Mesothelial cell of epicardium (in vitro differentiated cells): ENCODE data around the gene FAM168A. TPM values are rescaled to one million over a fixed set of nuclear protein-coding genes. Genes with fewer than 3 reads are reported as not detected.

Experiments used
- DNase-seq, 2 experiments: peaks; one replicate each; pipeline ENCODE4 v3.0.0; 2021; ENCODE audit warnings: low spot score in 2 of 2; ENCODE audit not compliant: unreplicated experiment in 2 of 2
- H3K27ac Mint-ChIP-seq: 2 replicates; pipeline ENCODE4 v1.8.0; 2021; ENCODE audit warnings: mixed read lengths
- H3K27me3 Mint-ChIP-seq: 2 replicates; pipeline ENCODE4 v1.8.0; 2021; ENCODE audit warnings: low read depth, mixed read lengths
- H3K36me3 Mint-ChIP-seq: 2 replicates; pipeline ENCODE4 v1.8.0; 2021; ENCODE audit warnings: mixed read lengths
- H3K4me1 Mint-ChIP-seq: 2 replicates; pipeline ENCODE4 v1.8.0; 2021; ENCODE audit warnings: mixed read lengths
- H3K4me3 Mint-ChIP-seq: 2 replicates; pipeline ENCODE4 v1.8.0; 2021; ENCODE audit warnings: mild to moderate bottlenecking, moderate library complexity, mixed read lengths
- H3K9me3 Mint-ChIP-seq: 2 replicates; pipeline ENCODE4 v1.8.0; 2021; ENCODE audit warnings: mixed read lengths
- total RNA-seq: library from RNA; stranded (reverse); gene quantifications from 3 replicates; pipeline ENCODE4 v1.2.1, GENCODE V29; 2021
- TF ChIP-seq, protein P1 (sequence below): fragments of 200-600 bp; sonication (generic); IDR thresholded peaks from one replicate; pipeline ENCODE4 v1.5.0; 2021; ENCODE audit warnings: antibody characterized with exemption; ENCODE audit not compliant: unreplicated experiment

FAM168A gene
- total RNA-seq, 1 donor from 2014 or later: 61.8 TPM

- no peak overlapping the region for H3K4me3 Mint-ChIP-seq
- H3K9me3 Mint-ChIP-seq: peaks cover 5% of the 10 kb centered on the region
- no peak overlapping the region for H3K27ac Mint-ChIP-seq
- H3K27me3 Mint-ChIP-seq: no peaks in the 10 kb centered on the region
- TF ChIP-seq, protein P1, sequence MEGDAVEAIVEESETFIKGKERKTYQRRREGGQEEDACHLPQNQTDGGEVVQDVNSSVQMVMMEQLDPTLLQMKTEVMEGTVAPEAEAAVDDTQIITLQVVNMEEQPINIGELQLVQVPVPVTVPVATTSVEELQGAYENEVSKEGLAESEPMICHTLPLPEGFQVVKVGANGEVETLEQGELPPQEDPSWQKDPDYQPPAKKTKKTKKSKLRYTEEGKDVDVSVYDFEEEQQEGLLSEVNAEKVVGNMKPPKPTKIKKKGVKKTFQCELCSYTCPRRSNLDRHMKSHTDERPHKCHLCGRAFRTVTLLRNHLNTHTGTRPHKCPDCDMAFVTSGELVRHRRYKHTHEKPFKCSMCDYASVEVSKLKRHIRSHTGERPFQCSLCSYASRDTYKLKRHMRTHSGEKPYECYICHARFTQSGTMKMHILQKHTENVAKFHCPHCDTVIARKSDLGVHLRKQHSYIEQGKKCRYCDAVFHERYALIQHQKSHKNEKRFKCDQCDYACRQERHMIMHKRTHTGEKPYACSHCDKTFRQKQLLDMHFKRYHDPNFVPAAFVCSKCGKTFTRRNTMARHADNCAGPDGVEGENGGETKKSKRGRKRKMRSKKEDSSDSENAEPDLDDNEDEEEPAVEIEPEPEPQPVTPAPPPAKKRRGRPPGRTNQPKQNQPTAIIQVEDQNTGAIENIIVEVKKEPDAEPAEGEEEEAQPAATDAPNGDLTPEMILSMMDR: no peak
- H3K4me1 Mint-ChIP-seq: no peaks in the 10 kb centered on the region
- H3K36me3 Mint-ChIP-seq: no peaks in the 10 kb centered on the region
- DNase-seq: no peak
These were observed 14.8 kb upstream of the FAM168A start for GRCh38 chr11:73612601-73613140.

DNA sequence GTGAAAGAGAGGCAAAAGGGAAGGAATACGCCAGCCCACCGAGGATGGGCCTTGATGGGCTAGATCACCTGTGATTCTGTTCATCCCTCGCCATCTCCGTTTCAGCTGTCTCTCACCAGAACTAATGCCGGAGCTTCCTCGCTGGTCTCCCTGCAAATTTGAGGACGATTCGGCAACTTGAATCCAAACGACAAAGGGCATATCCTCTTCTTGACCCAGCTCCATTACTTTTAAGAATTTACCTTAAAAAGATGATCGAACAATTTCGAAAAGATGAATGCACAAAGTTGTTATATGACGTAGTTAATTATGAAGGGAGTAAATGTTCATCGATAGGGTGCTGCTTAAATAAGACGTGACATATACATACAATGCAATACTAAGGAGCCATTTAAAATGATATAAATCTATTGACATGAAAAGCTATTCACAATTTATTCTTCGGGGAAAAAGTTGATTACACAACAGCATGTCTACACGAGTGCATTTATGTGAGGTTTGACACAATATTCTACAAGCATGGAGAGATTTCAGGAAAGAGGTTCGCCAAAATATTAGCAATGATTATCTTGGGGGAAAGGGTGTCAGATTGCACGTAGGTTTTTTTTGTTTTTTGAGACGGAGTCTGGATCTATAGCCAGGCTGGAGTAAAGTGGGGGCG, 937 bp upstream of the FAM168A start:
- Mint-ChIP-seq H3K27ac (peak overlapping the region; percentile 93), H3K9me3 (no peaks in the 10 kb centered on the region), H3K27me3 (no peaks in the 10 kb centered on the region), H3K4me1 (peaks cover 29% of the 10 kb centered on the region), H3K36me3 (no peaks in the 10 kb centered on the region), H3K4me3 (peak overlapping the region; percentile 87)
- no peak for DNase-seq
- TF ChIP-seq, protein P1: no peak

- TF ChIP-seq, protein P1: no peak
- peaks cover 29% of the 10 kb centered on the region for H3K4me1 Mint-ChIP-seq
- DNase-seq: no peak
- no peaks in the 10 kb centered on the region for H3K9me3 Mint-ChIP-seq
- peak overlapping the region; percentile 93 for H3K27ac Mint-ChIP-seq
- no peaks in the 10 kb centered on the region for H3K36me3 Mint-ChIP-seq
- H3K27me3 Mint-ChIP-seq: no peaks in the 10 kb centered on the region
- H3K4me3 Mint-ChIP-seq: peak overlapping the region; percentile 87
These were observed 466 bp downstream of the FAM168A start for GRCh38 chr11:73597336-73597955.

GRCh38 chr11:73596547-73596946, 1.4 kb downstream of the FAM168A start:
- TF ChIP-seq, protein P1: no peak
- Mint-ChIP-seq H3K4me1 (peaks cover 29% of the 10 kb centered on the region), H3K9me3 (no peaks in the 10 kb centered on the region), H3K36me3 (no peaks in the 10 kb centered on the region), H3K4me3 (peak overlapping the region; percentile 87), H3K27ac (no peak overlapping the region), H3K27me3 (no peaks in the 10 kb centered on the region)
- DNase-seq: no peak

DNA sequence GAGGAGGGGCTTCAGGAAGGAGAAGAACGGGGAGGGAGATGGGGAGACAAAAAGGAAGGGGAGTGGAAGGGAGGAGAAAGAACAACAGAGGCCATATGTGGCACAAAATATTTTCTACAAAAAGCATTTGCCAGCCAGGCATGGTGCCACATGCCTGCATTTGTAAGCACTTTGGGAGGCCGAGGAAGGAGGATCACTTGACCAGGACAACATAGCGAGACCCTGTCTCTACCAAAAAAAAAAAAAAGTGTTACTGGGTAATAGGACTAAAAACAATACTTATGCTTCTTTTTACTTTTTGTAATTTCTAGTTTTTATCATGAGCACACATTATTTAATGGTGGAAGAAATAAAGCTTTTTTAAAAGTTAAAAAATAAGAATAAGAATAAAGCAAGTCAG, 5.3 kb downstream of the FAM168A start:
- H3K9me3 Mint-ChIP-seq: no peaks in the 10 kb centered on the region
- TF ChIP-seq, protein P1: no peak
- H3K27me3 Mint-ChIP-seq: no peaks in the 10 kb centered on the region
- no peak for DNase-seq
- H3K27ac Mint-ChIP-seq: no peak overlapping the region
- peaks cover 24% of the 10 kb centered on the region for H3K4me1 Mint-ChIP-seq
- no peak overlapping the region for H3K4me3 Mint-ChIP-seq
- peaks cover 4% of the 10 kb centered on the region for H3K36me3 Mint-ChIP-seq
